HG03095 (cell line): ENCODE data around the gene ATF1.
"Not testable (repeated sequence)": the region's sequence is repeated elsewhere in the genome, so short reads cannot be mapped to it uniquely, and the experiment has no call there.

Experiments
- ATAC-seq: cut with Tn5 transposase; IDR thresholded peaks from one replicate; pipeline ENCODE4 v1.9.1; 2021; ENCODE audit warnings: moderate library complexity; ENCODE audit not compliant: unreplicated experiment

Gene ATF1

GRCh38 chr12:50790081-50790480 lies 26.2 kb downstream of the ATF1 start:
- ATAC-seq: no peak

GRCh38 chr12:50799908-50800307 lies 36.0 kb downstream of the ATF1 start:
- ATAC-seq: no peak

- ATAC-seq: no peak
Measured at GRCh38 chr12:50803230-50803875, 39.5 kb downstream of the ATF1 start.

- ATAC-seq: no peak
Measured at GRCh38 chr12:50806176-50806575, 42.3 kb downstream of the ATF1 start.

GRCh38 chr12:50809131-50809530 lies 45.2 kb downstream of the ATF1 start:
- not testable (repeated sequence) for ATAC-seq

- not testable (repeated sequence) for ATAC-seq
Measured at GRCh38 chr12:50814921-50815320, 51.0 kb downstream of the ATF1 start.

- ATAC-seq: no peak
Measured at GRCh38 chr12:50820177-50820576, 56.3 kb downstream of the ATF1 start.

- no peak for ATAC-seq
Measured at GRCh38 chr12:50822082-50822481, 58.2 kb downstream of the ATF1 start.

DNA sequence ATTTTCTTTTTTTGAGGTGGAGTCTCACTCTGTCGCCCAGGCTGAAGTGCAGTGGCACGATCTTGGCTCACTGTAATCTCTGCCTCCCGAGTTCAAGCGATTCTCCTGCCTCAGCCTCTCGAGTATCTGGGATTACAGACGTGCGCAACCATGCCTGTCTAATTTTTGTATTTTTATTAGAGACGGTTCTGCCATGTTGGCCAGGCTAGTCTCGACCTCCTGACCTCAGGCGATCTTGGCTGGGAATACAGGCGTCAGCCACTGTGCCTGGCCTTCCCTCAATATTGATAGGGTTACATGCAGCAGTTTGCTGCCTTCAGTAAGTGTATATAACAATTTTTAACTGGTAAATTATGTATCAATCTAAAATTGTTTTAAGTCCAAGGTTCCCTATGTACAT lies 59.8 kb downstream of the ATF1 start:
- not testable (repeated sequence) for ATAC-seq

DNA sequence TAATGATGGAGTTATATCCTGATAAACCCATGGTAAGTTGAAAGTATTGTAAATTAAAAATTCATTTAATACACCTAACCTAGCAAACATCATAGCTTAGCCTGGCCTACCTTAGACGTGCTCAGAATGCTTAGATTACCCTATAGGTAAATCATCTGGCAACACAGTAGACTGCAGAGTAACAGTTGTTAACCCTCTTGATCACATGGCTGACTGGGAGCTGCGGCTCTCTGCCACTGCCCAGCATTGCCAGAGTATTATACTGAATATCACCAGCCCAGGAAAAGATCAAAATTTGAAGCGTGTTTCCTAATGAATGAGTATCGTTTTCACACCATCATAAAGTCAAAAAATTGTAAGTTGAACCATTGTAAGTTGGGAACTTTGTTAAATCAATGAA lies 61.0 kb downstream of the ATF1 start:
- no peak for ATAC-seq

DNA sequence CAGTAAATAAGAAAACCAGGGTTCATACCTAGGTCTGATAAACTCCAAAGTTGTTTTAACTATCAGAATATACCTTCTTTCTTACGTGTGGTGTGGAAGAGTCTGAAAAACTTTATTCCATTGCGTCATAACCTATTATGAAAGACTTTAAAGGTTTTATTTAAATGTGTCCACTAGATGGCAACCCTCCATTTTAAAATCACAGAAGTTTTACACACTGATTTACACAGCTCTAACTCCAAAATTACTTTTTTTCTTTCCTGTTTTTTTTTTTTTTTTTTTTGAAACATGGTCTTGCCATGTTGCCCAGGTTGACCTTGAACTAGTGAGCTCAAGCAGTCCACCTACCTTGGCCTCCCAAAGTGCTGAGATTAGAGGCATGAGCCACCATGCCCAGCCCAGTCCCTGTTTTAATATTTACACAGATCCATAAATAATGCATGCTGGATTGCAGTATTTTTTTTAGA lies 61.5 kb downstream of the ATF1 start:
- ATAC-seq: no peak

GRCh38 chr12:50828121-50828520 lies 64.2 kb downstream of the ATF1 start:
- ATAC-seq: no peak

- ATAC-seq: no peak
Measured at GRCh38 chr12:50828886-50829285, 65.0 kb downstream of the ATF1 start.

DNA sequence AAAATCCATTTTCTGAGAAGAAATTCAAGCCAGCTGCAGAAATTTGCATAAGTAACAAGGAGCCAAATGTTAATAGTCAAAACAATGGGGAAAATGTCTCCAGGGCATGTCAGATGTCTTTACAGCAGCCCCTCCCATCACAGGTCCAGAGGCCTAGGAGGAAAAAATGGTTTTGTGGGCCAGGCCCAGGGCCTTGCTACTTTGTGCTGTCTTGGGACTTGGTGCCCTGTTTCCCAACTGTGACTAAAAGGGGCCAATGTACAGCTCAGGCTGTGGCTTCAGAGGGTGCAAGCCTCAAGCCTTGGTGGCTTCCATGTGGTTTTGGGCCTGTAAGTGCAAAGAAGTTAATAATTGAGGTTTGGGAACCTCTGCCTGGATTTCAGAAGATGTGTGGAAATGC lies 69.9 kb downstream of the ATF1 start:
- ATAC-seq: not testable (repeated sequence)

GRCh38 chr12:50839042-50839441 lies 75.1 kb downstream of the ATF1 start:
- ATAC-seq: no peak

- ATAC-seq: no peak
Measured at GRCh38 chr12:50840809-50841487, 77.0 kb downstream of the ATF1 start.

DNA sequence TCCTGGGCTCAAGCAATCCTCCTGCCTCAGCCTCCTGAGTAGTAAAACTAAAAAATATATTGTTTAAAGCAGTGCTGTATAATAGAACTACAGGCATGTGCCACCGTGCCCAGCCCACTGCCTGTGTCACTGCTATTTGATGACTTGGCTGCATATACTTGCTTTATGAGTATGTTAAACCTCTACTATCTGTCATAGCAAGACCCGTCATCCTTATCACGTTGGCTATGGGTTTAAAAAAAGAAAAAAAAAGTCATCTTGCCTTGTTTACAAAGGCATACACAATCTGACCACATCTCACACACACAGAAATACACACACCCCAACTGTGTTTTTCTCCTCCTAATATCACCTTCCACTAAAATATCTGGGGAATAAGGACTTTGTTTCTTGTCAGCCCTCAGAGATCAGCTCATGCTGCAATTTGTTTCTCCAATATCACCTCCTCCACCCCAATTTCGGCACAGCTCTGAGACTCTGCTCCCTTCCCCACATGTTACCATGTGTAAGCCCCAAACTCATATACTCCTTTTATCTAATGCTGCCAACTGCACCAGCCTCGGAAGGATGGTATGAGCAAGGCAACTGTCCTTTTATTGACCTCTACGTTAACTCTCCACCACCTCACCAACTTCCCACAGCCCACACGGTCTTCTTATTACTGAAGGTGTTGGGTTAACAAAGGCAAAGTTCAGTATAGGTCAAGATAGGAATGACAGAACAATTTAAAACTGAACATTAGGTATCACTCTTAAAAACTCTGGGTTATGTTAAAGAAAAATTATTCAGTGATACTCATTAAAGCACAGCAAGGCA lies 78.0 kb downstream of the ATF1 start:
- ATAC-seq: no peak

- no peak for ATAC-seq
Measured at GRCh38 chr12:50842637-50843493, 79.0 kb downstream of the ATF1 start, which contains the start of gene TMPRSS12. TMPRSS12 (plus strand) TSS chr12:50842926; CDS start chr12:50842965, 39 bp downstream.

DNA sequence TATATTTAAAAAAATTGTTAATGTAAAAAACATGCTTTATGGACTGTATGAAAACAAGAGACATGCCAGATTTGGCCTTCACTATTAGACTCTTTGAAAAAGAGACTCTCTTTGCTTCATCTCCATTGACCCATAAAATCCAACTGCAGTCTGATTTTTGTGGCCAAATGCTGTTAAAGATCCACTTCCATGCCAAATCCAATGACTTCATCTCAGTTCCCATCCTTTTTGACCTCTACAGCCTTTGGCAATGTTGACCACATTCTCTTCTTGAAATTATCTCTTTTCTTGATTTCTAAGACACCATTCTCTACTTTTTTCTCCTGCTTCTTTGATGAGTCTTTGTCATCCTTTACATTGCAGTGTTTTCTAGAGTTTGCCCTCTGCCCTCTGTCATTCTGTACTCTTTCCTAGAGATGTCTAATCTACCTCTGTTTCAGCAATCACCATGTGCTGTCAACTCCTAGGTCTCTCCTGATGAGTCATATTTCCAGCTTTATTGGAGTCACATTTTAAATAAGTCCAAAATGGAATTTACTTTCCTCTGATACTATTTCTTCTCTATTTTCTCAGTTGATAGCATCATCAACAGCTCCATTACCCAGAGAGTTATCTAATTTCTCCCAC lies 81.2 kb downstream of the ATF1 start:
- no peak for ATAC-seq

DNA sequence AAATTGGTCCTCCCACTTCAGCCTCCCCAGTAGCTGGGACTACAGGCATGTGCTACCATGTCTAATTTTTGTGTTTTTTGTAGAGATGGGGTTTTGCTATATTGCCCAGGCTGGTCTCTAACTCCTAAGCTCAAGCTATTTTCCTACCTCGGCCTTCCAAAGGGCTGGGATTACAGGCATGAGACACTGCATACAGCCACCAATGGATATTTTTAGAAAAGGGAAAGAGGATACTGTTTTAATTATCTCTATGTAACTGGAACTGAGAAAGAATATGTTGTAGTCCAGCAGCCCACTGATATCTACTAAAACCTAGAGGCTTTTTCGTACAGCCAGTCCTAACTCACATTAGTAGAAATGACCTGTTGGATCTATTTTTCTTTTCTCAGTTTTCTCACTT lies 85.1 kb downstream of the ATF1 start:
- ATAC-seq: no peak
